ENCODE results near the gene NINJ2.

- TF ChIP-seq EZH2 (IDR thresholded peaks at IDR 0.05; ENCODE audit: insufficient read depth, poor library complexity, severe bottlenecking) (no peak), EZH2phosphoT487 (IDR thresholded peaks at IDR 0.05; ENCODE audit: insufficient read depth, low read depth) (no peak)
These were observed 100.6 kb downstream of the NINJ2 start for GRCh38 chr12:562634-563033.

Data from GM23248 (cell line).